ENCODE measurements around the gene TTC28.

TTC28 gene

GRCh38 chr22:28139516-28139915 is 540.1 kb downstream of the TTC28 start:
- DNase-seq (ENCODE audit: extremely low spot score), result no peak
- TF ChIP-seq, protein P1, sequence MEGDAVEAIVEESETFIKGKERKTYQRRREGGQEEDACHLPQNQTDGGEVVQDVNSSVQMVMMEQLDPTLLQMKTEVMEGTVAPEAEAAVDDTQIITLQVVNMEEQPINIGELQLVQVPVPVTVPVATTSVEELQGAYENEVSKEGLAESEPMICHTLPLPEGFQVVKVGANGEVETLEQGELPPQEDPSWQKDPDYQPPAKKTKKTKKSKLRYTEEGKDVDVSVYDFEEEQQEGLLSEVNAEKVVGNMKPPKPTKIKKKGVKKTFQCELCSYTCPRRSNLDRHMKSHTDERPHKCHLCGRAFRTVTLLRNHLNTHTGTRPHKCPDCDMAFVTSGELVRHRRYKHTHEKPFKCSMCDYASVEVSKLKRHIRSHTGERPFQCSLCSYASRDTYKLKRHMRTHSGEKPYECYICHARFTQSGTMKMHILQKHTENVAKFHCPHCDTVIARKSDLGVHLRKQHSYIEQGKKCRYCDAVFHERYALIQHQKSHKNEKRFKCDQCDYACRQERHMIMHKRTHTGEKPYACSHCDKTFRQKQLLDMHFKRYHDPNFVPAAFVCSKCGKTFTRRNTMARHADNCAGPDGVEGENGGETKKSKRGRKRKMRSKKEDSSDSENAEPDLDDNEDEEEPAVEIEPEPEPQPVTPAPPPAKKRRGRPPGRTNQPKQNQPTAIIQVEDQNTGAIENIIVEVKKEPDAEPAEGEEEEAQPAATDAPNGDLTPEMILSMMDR (IDR thresholded peaks at IDR 0.05; ENCODE audit: control extremely low read depth, extremely low read depth, low read depth, missing control alignments), result no peak
- ChIA-PET POLR2A (no interaction called here), CTCF (interaction anchor here (1.0 to 1.6 kb wide), 2 partner anchors 10 to 19 kb away, joined by 3 to 6 read pairs; no protein-coding TSS in a partner anchor)

DNA sequence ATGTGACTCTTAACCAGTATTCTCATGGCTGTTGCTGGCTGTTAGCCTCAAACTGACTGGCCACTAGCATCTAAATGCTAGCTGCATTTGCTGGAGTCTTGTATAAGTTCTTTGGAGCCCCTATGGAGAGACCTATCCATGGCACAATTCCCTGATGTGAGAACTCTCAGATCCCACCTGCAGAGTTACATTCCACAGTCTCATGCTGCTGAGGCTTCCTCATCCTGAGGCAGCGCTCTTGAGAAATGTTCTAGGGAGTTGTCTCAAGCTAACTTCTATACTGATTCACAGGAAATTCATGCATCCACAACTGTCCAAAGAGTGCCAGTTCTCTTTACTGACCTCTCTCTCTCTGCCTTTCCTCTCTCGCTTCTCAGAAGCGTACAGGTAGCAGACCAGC is 542.6 kb downstream of the TTC28 start:
- no peak for DNase-seq (ENCODE audit: extremely low spot score)
- ChIA-PET POLR2A (no interaction called here), CTCF (interaction anchor here (2.0 kb wide), 1 partner anchor 10 kb away, joined by 6 read pairs; no protein-coding TSS in a partner anchor)
- TF ChIP-seq, protein P1 (IDR thresholded peaks at IDR 0.05; ENCODE audit: control extremely low read depth, extremely low read depth, low read depth, missing control alignments), result no peak

DNA sequence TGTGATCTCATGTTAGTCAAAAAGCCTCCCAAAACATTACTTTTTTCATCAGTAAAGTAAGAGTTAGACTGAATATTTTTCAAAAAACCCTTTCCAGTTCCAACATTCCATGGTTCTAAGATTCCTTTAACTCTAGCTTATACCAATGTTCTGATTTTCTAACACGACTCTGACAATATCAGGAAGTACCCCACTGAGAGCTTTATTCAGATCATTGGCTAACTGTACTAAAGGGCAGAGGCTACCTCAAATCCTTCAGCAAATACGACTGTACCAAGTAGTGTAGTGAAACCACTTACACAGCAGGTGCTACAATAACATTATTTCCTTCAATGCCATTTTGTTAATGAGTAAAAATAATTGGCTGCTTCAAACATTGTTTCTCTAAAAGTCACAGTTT is 547.2 kb downstream of the TTC28 start:
- DNase-seq (ENCODE audit: extremely low spot score), result no peak
- POLR2A ChIA-PET, result no interaction called here
- TF ChIP-seq, protein P1 (IDR thresholded peaks at IDR 0.05; ENCODE audit: control extremely low read depth, extremely low read depth, low read depth, missing control alignments), result no peak
- CTCF ChIA-PET, result interaction anchor here (0.6 kb wide), 1 partner anchor 15 kb away, joined by 3 read pairs; no protein-coding TSS in a partner anchor

DNA sequence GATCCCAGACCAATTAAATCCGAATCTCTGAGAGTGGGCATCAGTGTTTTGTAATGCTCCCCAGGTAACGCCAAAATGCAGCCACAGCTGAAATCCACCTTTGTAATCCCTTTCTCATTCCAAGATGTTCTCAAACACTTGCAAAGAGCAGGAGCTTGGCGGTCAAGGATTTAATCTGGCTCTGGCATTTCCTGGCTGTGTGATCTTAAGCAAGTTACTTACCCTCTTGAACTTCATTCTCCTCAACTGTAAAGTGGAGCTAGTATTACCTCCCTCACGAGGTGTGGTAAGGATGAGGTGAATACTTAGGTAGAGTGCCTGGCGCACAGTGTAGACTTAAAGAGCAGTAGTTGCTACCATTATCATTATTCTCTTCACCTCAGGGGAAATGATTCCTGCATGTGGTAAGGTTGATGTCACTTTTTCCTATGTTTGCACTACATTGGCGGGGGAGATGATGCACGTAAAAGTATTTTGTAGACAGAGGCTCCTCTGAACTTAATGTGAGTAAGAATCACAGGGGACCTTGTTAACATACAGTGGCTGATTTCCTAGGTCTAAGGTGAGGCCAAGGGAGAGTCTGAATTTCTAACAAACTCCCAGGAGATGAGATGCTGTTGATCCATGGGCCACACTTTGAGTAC is 550.2 kb downstream of the TTC28 start:
- POLR2A ChIA-PET, result no interaction called here
- TF ChIP-seq, protein P1 (IDR thresholded peaks at IDR 0.05; ENCODE audit: control extremely low read depth, extremely low read depth, low read depth, missing control alignments), result no peak
- CTCF ChIA-PET, result interaction anchor here (2.0 kb wide), 1 partner anchor 10 kb away, joined by 6 read pairs; no protein-coding TSS in a partner anchor
- no peak for DNase-seq (ENCODE audit: extremely low spot score)

DNA sequence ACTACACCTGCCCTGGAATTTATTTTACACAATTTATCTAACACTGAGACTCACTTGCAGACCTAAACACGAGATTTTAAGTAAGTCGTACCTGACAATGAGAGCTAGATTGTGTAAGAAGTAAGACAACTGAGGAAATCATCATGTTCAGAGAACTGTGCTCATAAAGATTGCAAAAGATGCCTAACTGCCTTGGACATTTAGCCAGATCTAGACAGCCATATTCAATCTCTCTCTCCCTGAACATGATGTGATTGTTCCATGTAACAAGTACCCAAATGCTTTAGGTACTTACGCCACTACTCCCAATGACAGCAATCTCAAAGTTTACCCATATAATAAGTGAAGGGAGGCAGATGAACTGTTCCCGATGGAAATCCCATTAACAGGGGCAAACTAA is 550.8 kb downstream of the TTC28 start:
- DNase-seq (ENCODE audit: extremely low spot score), result no peak
- ChIA-PET POLR2A (no interaction called here), CTCF (interaction anchor here (2.0 kb wide), 1 partner anchor 11 kb away, joined by 6 read pairs; no protein-coding TSS in a partner anchor)
- TF ChIP-seq, protein P1 (IDR thresholded peaks at IDR 0.05; ENCODE audit: control extremely low read depth, extremely low read depth, low read depth, missing control alignments), result no peak

DNA sequence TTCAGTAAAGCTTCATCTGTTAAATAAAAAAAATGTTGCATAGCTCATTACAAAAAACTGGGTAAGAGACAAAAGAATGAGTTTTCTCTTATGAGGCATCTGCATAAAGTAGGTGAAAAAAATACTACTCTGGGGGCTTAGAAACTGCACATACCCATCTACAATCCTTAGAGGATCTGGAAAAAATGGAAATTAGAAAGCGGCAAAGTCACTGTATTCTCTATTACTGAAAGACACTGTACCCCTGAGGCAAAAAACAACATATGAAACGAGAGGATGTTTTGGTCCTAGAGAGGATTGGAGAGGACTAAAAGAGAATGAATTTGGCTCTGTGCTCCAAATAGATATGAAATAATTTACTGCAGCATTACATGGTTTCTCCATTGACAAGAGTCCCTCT is 553.8 kb downstream of the TTC28 start:
- ChIA-PET CTCF (interaction anchor here (1.3 to 3.7 kb wide), 3 partner anchors 12 to 29 kb away, joined by 3 to 23 read pairs (median 6); no protein-coding TSS in a partner anchor), POLR2A (no interaction called here)
- no peak for DNase-seq (ENCODE audit: extremely low spot score)
- TF ChIP-seq, protein P1 (IDR thresholded peaks at IDR 0.05; ENCODE audit: control extremely low read depth, extremely low read depth, low read depth, missing control alignments), result no peak

All from GM10248 (cell line).